ENCODE measurements around the gene BRIP1. TPM values are rescaled to one million over a fixed set of nuclear protein-coding genes. Genes with fewer than 3 reads are reported as not detected.

BRIP1 gene
- total and polyA plus RNA-seq, 2 experiments from 2014 or later = 8.0 to 23.1 TPM

- TF ChIP-seq ZNF462 (CRISPR knock-in tag; IDR thresholded peaks at IDR 0.05) (no peak), ZNF114 (CRISPR knock-in tag; IDR thresholded peaks at IDR 0.05) (no peak), REST (IDR thresholded peaks at IDR 0.05; ENCODE audit: unreplicated experiment) (no peak), JUNB (IDR thresholded peaks at IDR 0.05; ENCODE audit: unreplicated experiment) (no peak), POLR2AphosphoS5 (IDR thresholded peaks at IDR 0.05; ENCODE audit: low read depth) (no peak), CREB1 (CRISPR knock-in tag; IDR thresholded peaks at IDR 0.05; ENCODE audit: low read depth) (no peak)
- TF ChIP-seq, protein P1, sequence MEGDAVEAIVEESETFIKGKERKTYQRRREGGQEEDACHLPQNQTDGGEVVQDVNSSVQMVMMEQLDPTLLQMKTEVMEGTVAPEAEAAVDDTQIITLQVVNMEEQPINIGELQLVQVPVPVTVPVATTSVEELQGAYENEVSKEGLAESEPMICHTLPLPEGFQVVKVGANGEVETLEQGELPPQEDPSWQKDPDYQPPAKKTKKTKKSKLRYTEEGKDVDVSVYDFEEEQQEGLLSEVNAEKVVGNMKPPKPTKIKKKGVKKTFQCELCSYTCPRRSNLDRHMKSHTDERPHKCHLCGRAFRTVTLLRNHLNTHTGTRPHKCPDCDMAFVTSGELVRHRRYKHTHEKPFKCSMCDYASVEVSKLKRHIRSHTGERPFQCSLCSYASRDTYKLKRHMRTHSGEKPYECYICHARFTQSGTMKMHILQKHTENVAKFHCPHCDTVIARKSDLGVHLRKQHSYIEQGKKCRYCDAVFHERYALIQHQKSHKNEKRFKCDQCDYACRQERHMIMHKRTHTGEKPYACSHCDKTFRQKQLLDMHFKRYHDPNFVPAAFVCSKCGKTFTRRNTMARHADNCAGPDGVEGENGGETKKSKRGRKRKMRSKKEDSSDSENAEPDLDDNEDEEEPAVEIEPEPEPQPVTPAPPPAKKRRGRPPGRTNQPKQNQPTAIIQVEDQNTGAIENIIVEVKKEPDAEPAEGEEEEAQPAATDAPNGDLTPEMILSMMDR (conservative IDR thresholded peaks at IDR 0.05; ENCODE audit: low read depth in 2 of 2) = no peak
- TF ChIP-seq, protein P2, sequence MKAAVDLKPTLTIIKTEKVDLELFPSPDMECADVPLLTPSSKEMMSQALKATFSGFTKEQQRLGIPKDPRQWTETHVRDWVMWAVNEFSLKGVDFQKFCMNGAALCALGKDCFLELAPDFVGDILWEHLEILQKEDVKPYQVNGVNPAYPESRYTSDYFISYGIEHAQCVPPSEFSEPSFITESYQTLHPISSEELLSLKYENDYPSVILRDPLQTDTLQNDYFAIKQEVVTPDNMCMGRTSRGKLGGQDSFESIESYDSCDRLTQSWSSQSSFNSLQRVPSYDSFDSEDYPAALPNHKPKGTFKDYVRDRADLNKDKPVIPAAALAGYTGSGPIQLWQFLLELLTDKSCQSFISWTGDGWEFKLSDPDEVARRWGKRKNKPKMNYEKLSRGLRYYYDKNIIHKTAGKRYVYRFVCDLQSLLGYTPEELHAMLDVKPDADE (IDR thresholded peaks at IDR 0.05) = no peak
These were observed 80.6 kb downstream of the BRIP1 start (continued) for GRCh38 chr17:61782683-61783082.

Measured in GM23338 (cell line).